Upper lobe of left lung (tissue), 4 donors: ENCODE results near the gene WDR19.

ENCODE experiments used
- POLR2A ChIP-seq, 4 donors: fragments of 450-650 bp; IDR thresholded peaks; one replicate each; pipeline ENCODE4 v1.5.1; 2016 to 2017; ENCODE audit warnings: antibody characterized with exemption in 4 of 4, mild to moderate bottlenecking in 2 of 4
- POLR2AphosphoS5 ChIP-seq, 2 donors: sonication (generic); formaldehyde crosslinking; IDR thresholded peaks; one replicate each; pipeline ENCODE4 v1.5.1; 2017; ENCODE audit warnings: antibody characterized with exemption in 2 of 2
- TF ChIP-seq, protein P1 (sequence below), 6 experiments: fragments of 450-650 bp in 4 of 6; fragments of 200-600 bp in 2 of 6; sonication (generic) in 2 of 6; IDR thresholded peaks; one replicate each; pipeline ENCODE4 v1.5.1; 2016 to 2019; ENCODE audit warnings: antibody characterized with exemption in 6 of 6

DNA sequence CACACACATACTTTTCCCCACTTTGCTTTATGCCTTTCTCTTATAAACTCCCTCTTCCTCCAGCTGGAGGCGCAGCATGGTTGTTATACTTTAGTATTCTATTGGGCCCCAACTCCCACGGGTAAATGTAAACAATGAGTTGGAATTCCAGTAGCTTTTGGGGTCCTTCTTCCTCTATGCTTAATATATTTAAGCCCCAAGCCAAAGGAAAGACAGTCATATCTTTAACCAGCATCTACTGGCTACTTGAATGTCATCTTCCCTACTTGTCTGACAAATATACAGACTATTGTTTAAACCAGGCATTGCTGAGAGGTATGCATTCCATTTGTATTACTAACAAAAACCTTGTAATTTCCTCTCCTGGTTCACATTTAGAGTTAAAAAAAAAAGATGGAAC is 72.9 kb downstream of the WDR19 start:
- no peak for TF ChIP-seq POLR2A (IDR thresholded peaks at IDR 0.05)
- TF ChIP-seq, protein P1, sequence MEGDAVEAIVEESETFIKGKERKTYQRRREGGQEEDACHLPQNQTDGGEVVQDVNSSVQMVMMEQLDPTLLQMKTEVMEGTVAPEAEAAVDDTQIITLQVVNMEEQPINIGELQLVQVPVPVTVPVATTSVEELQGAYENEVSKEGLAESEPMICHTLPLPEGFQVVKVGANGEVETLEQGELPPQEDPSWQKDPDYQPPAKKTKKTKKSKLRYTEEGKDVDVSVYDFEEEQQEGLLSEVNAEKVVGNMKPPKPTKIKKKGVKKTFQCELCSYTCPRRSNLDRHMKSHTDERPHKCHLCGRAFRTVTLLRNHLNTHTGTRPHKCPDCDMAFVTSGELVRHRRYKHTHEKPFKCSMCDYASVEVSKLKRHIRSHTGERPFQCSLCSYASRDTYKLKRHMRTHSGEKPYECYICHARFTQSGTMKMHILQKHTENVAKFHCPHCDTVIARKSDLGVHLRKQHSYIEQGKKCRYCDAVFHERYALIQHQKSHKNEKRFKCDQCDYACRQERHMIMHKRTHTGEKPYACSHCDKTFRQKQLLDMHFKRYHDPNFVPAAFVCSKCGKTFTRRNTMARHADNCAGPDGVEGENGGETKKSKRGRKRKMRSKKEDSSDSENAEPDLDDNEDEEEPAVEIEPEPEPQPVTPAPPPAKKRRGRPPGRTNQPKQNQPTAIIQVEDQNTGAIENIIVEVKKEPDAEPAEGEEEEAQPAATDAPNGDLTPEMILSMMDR (IDR thresholded peaks at IDR 0.05), result no peak
- TF ChIP-seq POLR2AphosphoS5 (IDR thresholded peaks at IDR 0.05), result no peak
